Suppressor macrophage treated with lipopolysaccharide for 1 hour (primary cell): ENCODE results near the gene PLIN4.

ENCODE experiments used
- DNase-seq, 3 donors: peaks; one replicate each; pipeline ENCODE4 v3.0.0-alpha.2; 2020 to 2022

Gene PLIN4, protein sequence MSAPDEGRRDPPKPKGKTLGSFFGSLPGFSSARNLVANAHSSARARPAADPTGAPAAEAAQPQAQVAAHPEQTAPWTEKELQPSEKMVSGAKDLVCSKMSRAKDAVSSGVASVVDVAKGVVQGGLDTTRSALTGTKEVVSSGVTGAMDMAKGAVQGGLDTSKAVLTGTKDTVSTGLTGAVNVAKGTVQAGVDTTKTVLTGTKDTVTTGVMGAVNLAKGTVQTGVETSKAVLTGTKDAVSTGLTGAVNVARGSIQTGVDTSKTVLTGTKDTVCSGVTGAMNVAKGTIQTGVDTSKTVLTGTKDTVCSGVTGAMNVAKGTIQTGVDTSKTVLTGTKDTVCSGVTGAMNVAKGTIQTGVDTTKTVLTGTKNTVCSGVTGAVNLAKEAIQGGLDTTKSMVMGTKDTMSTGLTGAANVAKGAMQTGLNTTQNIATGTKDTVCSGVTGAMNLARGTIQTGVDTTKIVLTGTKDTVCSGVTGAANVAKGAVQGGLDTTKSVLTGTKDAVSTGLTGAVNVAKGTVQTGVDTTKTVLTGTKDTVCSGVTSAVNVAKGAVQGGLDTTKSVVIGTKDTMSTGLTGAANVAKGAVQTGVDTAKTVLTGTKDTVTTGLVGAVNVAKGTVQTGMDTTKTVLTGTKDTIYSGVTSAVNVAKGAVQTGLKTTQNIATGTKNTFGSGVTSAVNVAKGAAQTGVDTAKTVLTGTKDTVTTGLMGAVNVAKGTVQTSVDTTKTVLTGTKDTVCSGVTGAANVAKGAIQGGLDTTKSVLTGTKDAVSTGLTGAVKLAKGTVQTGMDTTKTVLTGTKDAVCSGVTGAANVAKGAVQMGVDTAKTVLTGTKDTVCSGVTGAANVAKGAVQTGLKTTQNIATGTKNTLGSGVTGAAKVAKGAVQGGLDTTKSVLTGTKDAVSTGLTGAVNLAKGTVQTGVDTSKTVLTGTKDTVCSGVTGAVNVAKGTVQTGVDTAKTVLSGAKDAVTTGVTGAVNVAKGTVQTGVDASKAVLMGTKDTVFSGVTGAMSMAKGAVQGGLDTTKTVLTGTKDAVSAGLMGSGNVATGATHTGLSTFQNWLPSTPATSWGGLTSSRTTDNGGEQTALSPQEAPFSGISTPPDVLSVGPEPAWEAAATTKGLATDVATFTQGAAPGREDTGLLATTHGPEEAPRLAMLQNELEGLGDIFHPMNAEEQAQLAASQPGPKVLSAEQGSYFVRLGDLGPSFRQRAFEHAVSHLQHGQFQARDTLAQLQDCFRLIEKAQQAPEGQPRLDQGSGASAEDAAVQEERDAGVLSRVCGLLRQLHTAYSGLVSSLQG (N-terminal part only)

DNA sequence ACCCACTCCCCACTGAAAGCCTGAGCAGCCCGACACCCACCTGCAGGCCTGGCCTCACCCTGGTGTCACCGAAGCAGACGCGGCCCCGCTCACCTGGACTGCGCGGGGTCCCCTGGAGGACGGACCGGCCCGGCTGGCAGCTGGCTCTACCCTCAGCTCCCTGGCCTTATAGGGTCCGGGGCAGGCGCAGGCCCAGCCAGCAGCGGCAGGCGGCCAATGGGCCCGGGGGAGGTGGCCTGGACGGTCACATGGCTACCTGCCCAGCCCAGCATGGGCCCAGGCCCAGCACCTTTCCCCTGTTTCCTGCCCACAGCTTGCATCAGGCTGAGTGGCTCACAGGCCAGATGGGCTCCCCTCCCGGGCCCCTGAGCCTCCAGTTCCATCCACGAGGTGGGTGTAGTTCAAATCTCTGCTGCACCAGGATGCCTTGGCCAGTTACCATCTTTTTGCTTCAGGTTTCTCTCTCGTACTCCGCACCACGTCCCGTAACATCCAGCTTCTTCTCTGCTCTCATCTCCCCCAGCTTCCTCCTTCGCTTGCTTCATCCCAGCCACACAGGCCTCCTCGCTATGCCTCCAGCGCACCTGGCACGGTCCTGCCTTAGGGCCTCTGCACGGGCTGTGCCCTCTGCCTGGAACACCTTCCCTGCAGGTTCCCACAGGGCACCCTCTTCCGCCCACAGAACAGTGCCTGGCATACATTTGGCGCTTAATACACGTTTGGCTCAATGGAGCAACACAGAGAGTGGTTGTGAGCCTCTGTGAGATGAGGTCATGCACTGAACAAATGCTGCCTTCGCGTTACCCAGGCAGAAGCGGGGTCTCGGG is at the start of gene PLIN4:
PLIN4 (minus strand) TSS at position 142 of the 827 bp plus-strand sequence. CDS start 214 bp downstream, outside the sequence.
- no peak for DNase-seq

DNA sequence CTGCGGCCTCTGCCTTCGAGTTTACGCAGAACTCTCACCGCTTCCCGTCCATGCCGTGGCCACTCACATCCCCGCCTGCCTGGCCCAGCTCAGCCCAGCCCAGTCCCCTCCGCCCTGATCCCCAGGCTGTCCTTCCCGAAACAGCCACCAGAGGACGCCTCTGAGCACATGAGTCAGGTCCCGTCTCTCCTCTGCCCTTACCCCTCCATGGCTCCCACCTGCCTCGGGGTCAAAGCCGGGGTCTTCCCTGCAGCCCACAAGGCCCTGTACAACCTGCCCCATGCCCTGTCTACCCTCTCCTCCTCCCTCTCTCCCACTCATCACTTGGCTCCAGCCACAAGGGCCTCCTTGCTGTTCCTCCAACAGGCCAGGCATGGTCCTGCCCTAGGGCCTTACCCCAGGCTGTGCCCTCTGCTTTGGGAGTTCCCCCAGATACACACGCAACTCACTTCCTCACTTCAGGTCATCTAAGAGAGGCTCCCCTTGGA is 49.3 kb upstream of the PLIN4 start:
- DNase-seq, result peak; percentile 82 to 85 (median 83)

DNA sequence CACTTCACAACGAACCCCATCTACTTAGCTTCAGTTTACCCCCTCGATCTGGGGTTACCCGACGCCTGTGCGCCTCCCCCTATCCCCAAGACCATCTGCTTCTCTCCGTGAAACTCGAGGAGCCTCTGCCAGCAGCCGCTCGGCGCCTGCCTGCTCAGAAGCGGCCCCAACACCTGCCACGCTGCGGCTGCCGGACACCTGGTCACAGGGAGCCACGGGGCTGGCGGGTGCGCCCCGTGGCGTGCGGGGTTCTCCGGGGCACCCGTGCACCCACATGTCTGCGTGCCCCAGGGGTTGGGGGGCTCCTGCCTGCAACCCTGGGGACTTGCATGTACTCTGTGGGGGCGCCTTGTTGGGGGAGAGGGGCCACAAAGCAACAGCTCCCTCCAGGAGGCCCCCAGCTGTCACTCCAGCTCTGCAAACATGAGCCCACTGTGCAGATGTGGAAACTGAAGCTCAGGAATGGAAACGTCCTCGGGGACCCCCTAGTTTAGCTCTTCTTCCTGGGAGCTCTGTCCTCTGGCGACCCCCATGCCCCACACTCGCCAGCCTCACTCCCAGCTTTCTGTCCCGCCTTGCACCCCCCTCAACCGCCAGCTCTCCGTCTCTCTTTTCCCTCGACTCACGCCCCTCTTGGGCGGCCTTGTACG is 48.2 kb upstream of the PLIN4 start:
- DNase-seq, result no peak

DNA sequence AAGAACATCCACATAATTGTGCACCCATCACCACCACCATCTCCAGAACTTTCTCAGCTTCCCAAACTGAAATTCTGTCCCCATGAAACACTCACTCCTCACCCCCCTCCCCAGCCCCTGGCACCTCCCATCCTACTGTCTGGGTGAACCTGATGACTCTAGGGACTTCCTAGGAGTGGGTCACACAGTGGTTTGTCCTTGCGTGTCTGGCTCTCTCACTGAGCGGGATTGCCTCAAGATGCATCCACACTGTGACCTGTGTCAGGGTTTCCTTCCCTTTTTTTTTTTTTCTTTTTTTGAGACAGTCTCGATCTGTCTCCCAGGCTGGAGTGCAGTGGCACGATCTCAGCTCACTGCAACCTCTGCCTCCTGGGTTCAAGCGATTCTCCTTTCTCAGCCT is 45.3 kb upstream of the PLIN4 start:
- DNase-seq, result peak; percentile 87 to 94 (median 87)

DNA sequence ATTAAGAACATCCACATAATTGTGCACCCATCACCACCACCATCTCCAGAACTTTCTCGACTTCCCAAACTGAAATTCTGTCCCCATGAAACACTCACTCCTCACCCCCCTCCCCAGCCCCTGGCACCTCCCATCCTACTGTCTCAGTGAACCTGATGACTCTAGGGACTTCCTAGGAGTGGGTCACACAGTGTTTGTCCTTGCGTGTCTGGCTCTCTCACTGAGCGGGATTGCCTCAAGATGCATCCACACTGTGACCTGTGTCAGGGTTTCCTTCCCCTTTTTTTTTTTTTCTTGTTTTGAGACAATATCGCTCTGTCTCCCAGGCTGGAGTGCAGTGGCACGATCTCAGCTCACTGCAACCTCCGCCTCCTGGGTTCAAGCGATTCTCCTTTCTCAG is 43.8 kb upstream of the PLIN4 start:
- DNase-seq, result peak; percentile 85 to 94 (median 88)

DNA sequence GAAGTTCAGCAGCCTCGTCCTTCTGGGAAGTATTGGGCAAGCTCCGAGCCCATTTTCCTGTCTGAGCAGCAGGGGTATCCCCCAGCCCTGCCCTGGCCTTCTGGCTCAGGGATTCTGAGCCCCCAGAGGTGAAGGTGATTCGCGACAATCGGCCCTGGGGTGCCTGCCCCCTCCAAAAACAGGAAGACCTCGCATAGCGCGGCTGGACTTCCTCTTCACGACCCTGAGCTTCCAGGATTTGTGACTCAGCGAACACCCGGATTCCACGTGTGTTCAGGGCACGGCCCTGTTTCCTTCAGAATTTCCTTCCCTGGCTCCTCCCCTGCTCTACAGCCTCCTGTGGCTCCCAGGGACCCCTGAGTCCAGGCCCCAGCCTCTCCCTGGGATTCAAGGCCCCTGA is 41.3 kb upstream of the PLIN4 start, which contains the start of gene SEMA6B:
SEMA6B (minus strand) TSS at position 116 of the 400 bp plus-strand sequence. CDS start 1,227 bp downstream, outside the sequence.
- peak; percentile 87 to 94 (median 89) for DNase-seq

DNA sequence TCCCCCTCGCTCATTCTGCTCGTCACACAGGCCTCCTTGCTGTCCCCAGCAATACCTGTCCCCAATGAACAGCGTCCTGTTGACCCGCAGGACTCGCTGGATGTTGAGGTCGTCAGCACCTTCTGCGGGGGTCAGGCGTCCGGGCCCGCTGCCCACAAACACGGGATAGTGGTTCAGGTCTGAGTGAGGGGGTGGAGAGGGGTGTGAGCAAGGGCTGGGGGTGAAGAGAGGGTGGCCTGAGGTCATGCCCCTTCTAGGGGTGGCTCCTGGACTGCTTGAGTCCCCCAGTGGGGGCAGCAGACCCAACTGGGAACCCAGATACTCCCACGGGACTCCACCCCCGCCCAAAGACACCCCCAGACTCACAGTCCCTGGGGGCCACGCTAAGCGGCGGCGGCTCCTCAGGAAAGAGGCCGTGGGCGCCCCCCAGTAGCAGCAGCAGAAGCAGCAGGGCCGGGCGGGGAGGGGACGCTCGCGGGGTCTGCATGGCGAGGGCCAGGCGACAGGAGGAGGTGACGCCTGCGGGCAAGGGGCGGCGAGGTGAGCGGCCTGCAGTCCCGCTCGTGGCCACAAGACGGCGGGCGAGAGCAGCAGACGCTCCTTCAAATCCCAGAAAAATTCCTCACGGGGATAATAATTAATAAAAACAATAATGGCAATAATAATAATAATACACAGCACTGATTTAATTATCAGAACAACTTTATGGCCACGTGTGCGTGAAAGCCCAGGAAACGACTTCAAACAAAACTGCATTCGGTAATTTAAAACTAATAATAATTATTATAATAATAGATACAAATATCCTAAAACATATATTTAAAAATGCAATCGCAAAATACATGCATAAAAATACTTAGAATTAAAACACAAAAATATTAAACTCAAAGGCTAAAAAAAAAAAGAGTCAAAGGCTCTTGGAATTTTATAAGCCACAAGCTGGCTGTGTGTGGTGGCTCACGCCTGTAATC is 40.0 kb upstream of the PLIN4 start:
- peak in 2 of 3 donors; percentile 27 to 60 for DNase-seq

DNA sequence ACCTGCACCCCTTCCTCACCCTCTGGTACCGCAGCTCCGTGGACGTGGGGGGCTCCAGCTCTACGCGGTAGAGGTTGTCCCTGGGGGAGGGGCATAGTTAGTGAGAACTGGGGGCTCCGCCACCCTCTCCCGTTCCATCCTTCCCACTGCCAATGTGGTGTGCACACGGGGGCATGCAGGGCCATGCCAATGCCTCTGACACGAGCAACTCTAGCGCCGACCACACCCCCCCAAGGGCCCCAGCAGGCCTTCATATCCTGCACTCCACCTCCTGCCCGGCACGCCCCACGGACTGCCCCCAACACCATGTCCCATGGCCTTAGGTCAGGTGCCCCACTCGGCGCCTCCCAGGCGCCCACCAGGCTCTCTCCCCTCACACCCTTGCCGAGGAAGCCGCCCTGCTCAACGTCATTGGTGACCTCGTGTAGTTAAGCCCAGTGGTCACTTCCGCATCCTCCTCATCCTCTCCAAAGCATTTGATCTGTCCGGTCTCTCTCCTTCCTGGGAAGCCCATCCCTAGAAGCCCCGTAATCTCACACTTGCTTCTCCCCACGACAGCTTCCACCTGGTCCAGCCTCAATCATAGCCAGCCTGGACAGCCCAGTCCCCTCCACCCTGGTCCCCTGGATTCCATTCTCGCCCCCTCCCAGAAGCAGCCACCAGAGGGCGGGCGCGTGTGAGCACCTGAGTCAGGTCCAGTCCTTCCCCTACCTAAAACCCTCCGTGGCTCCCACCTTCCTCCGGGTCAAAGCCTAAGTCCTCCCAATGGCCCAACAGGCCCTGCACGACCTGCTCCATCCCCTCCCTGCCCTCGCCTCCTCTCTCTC is 39.1 kb upstream of the PLIN4 start:
- peak in 1 of 3 donors; percentile 36 for DNase-seq

DNA sequence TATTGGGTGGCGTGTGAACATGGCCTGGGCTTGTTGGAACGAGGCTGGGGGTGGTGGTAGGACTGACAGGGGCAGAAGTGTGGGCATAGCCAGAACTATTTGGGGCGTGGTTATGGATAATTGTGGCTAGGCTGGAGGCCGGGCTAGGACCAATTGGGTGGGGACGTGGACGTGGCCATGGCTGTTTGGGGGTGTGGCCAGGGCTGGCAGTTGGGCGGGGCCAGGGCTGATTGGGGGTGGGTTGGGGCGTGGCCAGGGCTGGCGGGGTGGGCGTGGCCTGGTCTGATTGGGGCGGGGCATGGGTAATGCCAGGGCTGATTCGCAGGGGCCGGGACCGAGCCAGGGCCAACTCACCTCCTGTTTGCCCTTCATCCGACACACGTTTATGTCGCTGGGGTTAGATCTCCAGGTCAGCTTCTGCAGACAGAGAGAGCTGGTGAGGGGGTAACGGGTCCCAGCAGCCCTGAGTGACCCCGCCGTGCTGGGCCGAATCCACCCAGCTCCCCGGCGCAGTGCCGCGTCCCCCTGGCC is 38.4 kb upstream of the PLIN4 start:
- DNase-seq, result peak; percentile 59 to 89 (median 73)

DNA sequence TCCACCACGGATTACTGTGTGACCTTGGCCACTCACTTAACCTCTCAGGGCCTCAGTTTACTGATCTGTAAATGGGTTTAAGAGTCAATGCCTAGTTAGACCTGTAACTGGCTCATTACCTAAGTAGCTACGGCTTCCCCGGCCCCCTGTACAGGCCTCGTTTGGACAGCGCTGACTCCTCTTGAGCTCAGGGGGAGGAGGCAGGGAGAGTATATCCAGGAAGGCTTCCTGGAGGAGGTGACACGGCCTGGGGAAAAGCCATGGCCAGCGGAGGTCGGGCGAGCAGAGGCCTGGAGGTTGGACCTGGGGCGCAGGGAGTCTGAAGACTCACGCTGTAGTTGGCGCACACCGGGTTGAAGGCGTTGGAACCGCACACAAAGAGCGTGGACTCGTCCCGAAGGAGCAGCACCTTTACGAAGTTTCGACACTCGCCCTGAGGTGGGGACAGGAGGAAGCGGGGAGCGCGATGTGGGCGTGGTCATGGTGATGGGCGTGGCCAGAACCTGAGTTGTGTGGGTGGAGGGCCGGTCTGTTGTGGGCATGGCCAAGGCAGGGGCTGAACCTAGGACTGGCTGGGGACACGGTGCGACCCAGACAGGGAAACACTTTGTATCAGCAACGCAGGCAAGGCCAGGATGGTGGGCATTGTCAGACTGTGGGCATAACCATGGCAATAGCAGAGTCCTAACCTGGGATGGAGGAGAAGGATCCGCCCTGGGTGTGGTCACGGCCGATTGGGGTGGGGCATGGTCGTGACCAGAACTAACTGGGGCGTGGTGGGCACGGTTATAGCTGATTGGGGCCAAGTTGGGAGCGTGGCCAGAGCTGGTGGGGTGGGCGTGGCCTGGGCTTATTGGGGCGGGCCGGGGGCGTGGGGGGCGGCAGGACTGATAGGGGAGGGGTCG is 37.6 kb upstream of the PLIN4 start:
- DNase-seq, result peak in 1 of 3 donors; percentile 41

DNA sequence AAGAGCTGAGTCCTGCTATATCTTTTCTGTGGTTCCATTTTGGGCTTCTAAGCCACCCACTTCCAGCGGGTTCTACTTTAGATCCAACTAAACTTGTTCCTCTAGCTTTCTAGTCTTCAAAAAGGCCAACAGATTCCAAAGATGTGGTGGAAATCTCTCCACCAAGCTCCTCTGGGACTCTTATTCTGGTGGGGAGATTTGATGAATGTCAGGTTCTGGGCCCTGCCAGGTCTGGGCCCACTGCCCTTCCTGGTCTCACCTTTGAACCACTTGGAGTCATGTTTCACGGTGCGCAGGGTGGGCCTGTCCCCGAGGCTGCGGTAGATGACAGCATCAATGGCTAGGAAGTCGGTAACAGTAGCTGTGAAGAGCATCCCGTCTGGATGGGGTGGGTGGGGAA is 36.4 kb upstream of the PLIN4 start:
- DNase-seq, result no peak

DNA sequence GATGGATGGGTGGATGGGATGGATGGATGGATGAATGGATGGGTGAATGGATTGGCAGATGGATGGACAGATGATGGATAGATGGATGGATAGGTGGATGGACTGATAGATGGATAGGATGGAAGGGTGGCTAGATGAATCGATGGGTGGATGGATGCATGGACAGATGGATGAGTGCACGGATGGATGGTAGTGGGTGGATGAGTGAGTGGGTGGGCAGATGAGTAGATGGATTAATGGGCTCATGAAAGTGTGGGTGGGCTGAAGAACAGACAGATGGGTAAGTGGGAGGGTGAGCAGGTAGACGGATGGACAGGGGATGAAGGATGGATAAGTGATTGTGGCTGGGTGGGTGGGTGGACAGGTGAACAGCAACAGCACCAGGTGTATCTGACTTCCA is 35.5 kb upstream of the PLIN4 start:
- DNase-seq, result no peak

DNA sequence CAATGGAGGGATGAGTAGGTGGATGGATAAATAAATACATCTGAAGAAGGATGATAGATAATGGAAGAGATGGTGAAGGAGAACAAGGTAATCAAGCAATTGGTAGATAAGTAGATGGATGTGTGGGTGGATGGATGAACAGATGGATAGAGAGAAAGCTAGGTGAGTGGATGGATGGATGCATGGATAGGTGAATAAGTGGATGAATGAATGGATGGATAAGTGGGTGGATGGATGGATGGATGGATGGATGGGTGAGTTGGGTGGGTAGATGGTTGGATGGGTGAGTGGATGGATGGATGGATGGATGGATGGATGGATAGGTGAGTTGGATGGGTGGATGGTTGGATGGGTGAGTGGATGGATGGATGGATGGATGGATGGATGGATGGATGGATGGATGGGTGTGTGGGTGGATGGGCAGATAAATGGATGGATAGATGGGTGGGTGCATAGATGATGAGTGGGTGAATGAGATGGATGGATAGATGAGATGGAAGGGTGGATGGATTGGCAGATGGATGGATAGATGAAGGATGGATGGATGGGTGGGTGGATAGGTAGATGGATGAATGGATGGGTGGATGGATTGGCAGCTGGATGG is 34.9 kb upstream of the PLIN4 start:
- no peak for DNase-seq

DNA sequence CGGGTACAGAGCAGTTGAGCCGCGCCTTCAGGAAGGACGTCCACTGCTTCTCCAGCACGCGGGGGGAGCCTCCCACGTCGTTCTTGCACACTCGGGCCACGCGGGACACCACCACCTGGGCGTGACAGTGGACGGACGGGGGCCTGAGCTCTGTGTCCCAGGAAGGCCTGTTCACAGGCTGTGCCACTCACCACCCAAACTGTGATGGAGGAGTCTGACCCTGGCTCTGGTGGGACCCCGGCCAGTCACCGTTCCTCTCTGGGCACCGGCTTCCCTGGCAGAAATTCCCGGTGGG is 34.2 kb upstream of the PLIN4 start:
- no peak for DNase-seq

DNA sequence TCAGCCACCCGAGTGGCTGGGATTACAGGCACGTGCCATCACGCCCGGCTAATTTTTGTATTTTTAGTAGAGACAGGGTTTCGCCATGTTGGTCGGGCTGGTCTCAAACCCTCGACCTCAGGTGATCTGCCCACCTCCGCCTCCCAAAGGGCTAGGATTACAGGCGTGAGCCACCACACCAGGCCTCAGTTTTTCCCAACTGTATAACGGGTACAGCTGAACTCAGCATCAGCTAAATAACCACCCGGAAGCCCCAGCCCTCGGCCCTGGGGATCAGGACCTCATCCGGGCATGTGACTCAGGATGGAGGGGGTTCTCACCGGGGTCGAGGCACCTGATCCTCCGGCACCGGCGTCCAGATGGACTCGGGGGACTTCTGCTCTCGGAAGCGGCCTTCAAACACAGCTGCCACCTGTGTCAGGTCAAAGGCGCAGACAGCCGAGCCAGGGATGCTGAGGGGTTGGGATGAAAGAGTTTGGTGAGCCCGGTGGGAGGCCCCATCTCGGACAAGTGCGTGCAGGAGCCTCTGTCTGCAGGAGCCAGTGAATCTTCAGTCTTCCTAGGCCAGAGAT is 32.3 kb upstream of the PLIN4 start:
- no peak for DNase-seq

DNA sequence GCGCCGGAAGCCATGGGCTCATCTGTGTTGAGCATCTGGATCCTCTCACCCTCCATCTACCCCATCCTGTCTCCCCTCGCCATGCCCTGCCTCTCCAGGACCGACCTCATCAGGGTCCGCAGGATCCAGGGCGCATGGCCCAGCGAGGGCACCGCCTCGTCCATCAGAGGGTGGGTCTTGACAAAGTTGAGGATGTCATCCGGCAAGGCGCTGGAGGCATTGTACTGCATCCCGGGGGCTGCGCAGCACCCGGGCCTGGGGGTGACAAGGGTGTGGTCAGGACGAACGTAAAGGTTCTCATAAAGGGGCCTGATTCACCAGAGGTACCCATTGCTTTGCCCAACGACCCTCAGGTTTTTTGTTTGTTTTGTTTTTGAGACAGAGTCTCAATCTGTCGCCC is 31.7 kb upstream of the PLIN4 start:
- no peak for DNase-seq

DNA sequence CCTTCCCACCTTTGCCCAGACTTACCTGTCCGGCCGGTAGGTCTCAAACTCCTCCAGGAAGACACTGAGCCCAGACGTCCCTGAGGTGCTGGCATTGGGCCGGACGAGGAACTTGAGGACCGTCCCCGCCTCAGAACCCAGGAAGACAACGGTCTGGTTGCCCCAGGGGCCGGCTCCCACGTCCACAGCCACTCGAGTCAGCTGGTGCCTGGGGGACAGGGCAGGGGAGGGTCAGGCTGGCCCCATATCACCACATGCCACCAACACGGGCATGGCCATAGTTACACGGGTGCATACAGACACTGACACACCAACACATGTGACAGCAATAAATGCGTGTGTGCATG is 29.9 kb upstream of the PLIN4 start:
- no peak for DNase-seq
